T-helper 17 cell (primary cell): ENCODE results near the gene ACSL3. TPM values are rescaled to one million over a fixed set of nuclear protein-coding genes. Genes with fewer than 3 reads are reported as not detected.
"Not testable (repeated sequence)": the region's sequence is repeated elsewhere in the genome, so short reads cannot be mapped to it uniquely, and the experiment has no call there.

Source experiments
- ATAC-seq: fragments of 150-1000 bp; cut with Tn5 transposase; 2 replicates; pipeline ENCODE4 v1.10.0; 2021; ENCODE audit warnings: mild to moderate bottlenecking, moderate library complexity
- DNase-seq, 3 donors: peaks; one replicate each; pipeline versions ENCODE4 v3.0.0 to v3.0.0-alpha.2; 2020 to 2021
- H3K9me3 ChIP-seq: one replicate; pipeline ENCODE4 v1.7.0; 2013; ENCODE audit warnings: low read length, mild to moderate bottlenecking; ENCODE audit not compliant: control insufficient read depth, poor library complexity, severe bottlenecking
- H3K27ac Mint-ChIP-seq: one replicate; pipeline ENCODE4 v1.8.0; 2022; ENCODE audit warnings: mild to moderate bottlenecking, moderate library complexity, mixed read lengths
- H3K27me3 Mint-ChIP-seq: one replicate; pipeline ENCODE4 v1.8.0; 2022; ENCODE audit warnings: mixed read lengths
- H3K36me3 Mint-ChIP-seq: one replicate; pipeline ENCODE4 v1.8.0; 2022; ENCODE audit warnings: low read depth, mixed read lengths
- H3K4me1 Mint-ChIP-seq: one replicate; pipeline ENCODE4 v1.8.0; 2022; ENCODE audit warnings: mild to moderate bottlenecking, mixed read lengths
- H3K4me3 Mint-ChIP-seq: one replicate; pipeline ENCODE4 v1.8.0; 2022; ENCODE audit warnings: mild to moderate bottlenecking, moderate library complexity, mixed read lengths
- total RNA-seq, 4 donors: library from RNA in 2 of 4; stranded (reverse) in 2 of 4; gene quantifications; one replicate each; pipeline ENCODE4 v1.2.3 and lab custom pipeline; 2022 to 2026

Gene ACSL3
- total RNA-seq, 2 donors from 2014 or later = 56.2 to 65.7 TPM

DNA sequence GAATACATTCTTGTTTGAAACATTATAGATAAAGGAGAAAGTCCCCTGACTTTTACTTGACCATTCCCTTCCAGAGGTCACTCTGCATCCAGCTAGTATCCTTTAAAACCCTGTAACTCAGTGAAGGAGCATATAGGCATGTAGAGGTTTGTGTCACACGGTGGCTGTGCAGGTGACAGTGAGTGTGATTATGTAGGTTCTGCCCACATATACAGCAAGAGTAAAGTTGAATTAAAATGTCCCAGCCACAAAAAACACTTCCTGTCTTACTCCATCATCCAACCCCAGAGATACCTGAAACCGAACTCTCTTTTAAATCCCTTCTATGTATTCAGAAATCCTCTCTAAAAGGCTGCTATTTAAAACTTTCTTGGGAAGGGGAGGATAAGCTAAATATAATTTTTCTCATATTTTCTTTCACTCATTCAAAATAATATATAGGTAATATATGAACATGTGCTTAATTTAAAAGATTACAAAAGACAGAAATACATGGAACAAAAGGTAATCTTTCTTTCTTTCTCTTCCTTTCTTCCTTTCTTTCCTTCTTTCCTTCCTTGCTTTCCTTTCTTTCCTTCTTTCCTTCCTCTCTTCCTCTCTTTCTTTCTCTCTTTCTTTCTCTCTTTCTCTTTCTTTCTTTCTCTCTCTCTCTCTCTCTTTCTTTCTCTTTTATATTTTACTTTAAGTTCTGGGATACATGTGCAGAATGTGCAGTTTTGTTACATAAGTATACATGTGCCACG, 20.6 kb upstream of the ACSL3 start:
- ATAC-seq = no peak
- peaks cover 50% of the 10 kb centered on the region for H3K27me3 Mint-ChIP-seq

DNA sequence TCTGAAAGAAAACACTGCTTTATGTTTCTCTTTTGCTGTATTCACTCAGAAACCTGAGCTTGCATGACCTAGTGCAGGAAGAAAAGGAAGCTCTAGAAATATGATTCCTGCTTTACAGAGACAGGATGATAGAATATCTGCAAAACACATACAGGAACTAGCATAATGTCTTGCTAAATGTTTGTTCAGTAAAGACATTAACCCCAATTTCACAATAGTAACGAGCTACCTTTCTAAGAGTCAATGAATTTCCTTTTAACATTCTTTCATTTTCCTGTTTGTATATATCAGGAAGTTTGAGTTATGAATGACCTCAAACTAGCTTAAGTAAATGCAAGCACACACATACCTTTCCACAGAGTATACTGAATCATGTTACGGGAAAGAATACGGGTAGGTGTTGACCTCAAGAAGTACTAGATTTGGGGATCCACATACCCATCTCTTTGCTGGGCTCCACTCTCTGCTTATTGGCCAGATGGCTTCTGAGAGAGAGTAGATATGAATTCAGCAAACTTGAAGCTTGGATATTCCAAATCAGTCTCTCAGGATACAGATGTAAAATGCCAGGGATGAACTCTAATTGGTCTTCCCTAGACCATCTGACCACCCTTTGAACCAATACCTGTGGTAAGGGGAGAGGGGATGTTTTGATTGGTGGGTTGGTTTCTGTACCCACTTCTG, 18.2 kb upstream of the ACSL3 start:
- DNase-seq (no peak), ATAC-seq (no peak)
- Mint-ChIP-seq H3K27me3 (peaks cover 48% of the 10 kb centered on the region), H3K4me3 (no peak overlapping the region), H3K4me1 (peaks cover 3% of the 10 kb centered on the region), H3K27ac (no peak overlapping the region), H3K36me3 (peaks cover 5% of the 10 kb centered on the region)
- no peaks in the 10 kb centered on the region for H3K9me3 ChIP-seq

More for the DNA sequence above, 20.6 kb upstream of the ACSL3 start:
- no peaks in the 10 kb centered on the region for H3K9me3 ChIP-seq
- H3K4me3 Mint-ChIP-seq = no peak overlapping the region
- H3K27ac Mint-ChIP-seq = no peak overlapping the region
- H3K36me3 Mint-ChIP-seq = peaks cover 6% of the 10 kb centered on the region
- H3K4me1 Mint-ChIP-seq = peaks cover 3% of the 10 kb centered on the region
- no peak for DNase-seq

DNA sequence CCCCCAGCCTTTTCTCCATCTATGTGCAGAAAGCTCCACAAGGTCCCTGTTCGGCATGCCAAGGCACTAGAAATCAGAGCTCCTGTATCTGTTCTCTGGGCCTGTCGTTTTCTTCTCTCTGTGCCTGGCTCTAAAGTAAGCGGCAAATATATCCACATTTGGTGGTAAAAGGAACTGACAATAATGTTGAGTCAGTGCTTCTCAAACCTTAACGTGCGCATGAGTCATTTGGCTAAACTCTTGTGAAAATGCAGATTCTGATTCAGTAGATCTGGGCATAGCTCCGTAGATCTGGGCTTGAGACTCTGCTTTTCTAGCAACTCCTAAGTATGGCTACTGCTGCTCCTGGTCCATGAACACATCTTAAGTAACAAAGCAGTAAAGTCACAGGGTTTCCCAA, 16.5 kb upstream of the ACSL3 start:
- Mint-ChIP-seq H3K27ac (no peak overlapping the region), H3K4me3 (no peak overlapping the region), H3K36me3 (peaks cover 2% of the 10 kb centered on the region), H3K4me1 (peaks cover 3% of the 10 kb centered on the region), H3K27me3 (peaks cover 49% of the 10 kb centered on the region)
- no peak for ATAC-seq
- no peak for DNase-seq
- no peaks in the 10 kb centered on the region for H3K9me3 ChIP-seq

DNA sequence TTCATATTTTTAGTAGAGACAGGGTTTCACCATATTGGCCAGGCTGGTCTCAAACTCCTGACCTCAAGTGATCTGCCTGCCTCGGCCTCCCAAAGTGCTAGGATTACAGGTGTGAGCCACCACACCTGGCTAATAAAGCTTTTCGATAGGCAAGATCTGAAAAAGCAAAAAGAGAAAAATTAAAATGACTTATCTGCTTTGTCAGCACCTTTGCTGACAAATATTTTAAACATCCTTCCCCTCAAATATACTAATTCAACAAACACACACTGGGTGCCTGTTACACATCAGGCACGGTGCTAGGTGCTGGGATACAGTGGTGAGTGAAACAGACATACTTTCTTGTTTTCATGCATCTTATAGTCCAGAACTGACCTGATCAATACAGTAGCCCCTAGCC, 15.5 kb upstream of the ACSL3 start:
- not testable (repeated sequence) for DNase-seq, H3K4me1 Mint-ChIP-seq, ATAC-seq, H3K36me3 Mint-ChIP-seq, H3K4me3 Mint-ChIP-seq, H3K27ac Mint-ChIP-seq, H3K9me3 ChIP-seq
- peaks cover 49% of the 10 kb centered on the region for H3K27me3 Mint-ChIP-seq

DNA sequence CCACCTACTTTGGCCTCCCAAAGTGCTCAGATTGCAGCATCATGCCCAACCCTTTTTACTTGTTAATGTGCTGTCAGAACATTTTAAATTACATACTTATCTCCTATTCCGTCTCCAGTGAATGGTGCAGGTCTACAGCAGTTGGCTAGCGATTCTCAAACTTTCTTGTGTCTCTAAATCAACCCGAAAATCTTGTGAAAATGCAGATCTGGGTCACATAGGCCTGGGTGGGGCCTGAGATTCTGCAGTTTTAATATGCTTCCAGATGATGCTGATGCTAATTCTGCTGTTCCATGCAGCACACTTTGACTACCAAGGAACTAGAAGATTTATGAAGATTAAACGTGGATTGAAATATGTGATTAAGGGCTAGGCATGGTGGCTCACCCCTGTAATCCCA, 14.8 kb upstream of the ACSL3 start:
- DNase-seq (no peak), ATAC-seq (no peak)
- no peaks in the 10 kb centered on the region for H3K4me1 Mint-ChIP-seq
- no peaks in the 10 kb centered on the region for H3K9me3 ChIP-seq
- peaks cover 45% of the 10 kb centered on the region for H3K27me3 Mint-ChIP-seq
- H3K4me3 Mint-ChIP-seq = no peak overlapping the region
- H3K36me3 Mint-ChIP-seq = peaks cover 2% of the 10 kb centered on the region
- no peak overlapping the region for H3K27ac Mint-ChIP-seq

DNA sequence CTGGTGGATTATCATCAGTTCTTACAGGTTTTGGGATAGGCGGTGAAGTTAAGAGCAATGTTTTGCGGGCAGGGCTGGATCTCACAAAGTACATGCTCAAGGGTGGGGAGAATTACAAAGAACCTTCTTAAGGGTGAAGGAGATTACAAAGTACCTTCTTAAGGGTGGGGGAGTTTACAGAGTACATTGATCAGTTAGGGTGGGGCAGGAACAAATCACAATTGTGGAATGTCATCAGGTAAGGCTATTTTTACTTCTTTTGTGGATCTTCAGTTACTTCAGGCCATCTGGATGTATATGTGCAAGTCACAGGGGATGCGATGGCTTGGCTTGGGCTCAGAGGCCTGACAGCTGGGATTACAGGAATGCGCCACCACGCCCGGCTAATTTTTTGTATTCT, 12.8 kb upstream of the ACSL3 start:
- not testable (repeated sequence) for H3K4me3 Mint-ChIP-seq, H3K4me1 Mint-ChIP-seq, DNase-seq, ATAC-seq, H3K27ac Mint-ChIP-seq, H3K36me3 Mint-ChIP-seq, H3K9me3 ChIP-seq
- H3K27me3 Mint-ChIP-seq = peaks cover 41% of the 10 kb centered on the region

DNA sequence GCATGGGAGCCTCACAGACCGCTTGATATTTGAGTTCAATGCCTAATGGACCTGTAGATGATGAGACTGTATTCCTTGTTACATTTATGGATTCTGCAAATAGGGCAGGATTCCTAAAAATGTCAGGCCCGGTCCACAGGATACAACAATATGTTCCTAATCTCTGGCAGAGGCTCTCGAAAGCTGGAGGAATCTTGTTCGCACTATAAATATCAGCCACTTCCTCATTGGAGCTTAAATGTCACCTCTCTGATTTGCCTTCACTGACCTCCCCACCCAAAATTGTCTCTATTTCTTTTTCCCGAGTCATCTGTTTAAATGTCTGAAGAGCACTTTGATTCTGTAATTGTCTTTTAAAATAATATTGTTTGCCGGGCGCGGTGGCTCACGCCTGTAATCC, 12.0 kb upstream of the ACSL3 start:
- Mint-ChIP-seq H3K27ac (no peak overlapping the region), H3K27me3 (peaks cover 35% of the 10 kb centered on the region), H3K4me1 (no peaks in the 10 kb centered on the region), H3K4me3 (no peak overlapping the region), H3K36me3 (peaks cover 2% of the 10 kb centered on the region)
- no peaks in the 10 kb centered on the region for H3K9me3 ChIP-seq
- no peak for ATAC-seq
- DNase-seq = no peak

DNA sequence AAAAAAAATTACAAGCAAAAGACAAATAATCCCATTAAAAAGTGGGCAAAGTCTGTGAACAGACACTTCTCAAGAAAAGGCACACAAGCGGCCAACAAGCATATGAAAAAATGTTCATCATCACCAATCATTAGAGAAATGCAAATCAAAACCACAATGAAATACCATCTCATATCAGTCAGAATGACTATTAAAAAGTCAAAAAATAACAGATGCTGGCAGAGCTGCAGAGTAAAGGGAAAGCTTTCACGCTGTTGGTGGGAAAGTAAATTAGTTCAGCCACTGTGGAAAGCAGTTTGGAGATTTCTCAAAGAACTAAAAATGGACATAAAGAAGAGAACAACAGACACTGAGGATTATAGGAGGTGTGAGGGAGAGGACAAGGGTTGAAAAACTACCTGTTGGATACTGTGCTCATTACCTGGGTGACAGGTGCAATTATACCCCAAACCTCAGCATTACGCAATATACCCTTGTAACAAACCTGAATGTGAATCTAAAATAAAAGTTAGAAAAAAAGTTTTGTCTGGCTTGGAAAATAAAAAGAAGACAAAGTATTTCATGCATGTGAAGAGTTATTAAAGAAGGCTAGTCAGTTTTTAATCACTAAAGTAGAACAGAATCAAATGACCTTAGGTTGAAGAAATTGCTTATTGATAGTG, 8.7 kb upstream of the ACSL3 start:
- no peaks in the 10 kb centered on the region for H3K36me3 Mint-ChIP-seq
- no peak overlapping the region for H3K4me3 Mint-ChIP-seq
- no peak overlapping the region for H3K27ac Mint-ChIP-seq
- DNase-seq = no peak
- peaks cover 2% of the 10 kb centered on the region for H3K4me1 Mint-ChIP-seq
- H3K27me3 Mint-ChIP-seq = peaks cover 17% of the 10 kb centered on the region
- ATAC-seq = no peak
- H3K9me3 ChIP-seq = no peaks in the 10 kb centered on the region

DNA sequence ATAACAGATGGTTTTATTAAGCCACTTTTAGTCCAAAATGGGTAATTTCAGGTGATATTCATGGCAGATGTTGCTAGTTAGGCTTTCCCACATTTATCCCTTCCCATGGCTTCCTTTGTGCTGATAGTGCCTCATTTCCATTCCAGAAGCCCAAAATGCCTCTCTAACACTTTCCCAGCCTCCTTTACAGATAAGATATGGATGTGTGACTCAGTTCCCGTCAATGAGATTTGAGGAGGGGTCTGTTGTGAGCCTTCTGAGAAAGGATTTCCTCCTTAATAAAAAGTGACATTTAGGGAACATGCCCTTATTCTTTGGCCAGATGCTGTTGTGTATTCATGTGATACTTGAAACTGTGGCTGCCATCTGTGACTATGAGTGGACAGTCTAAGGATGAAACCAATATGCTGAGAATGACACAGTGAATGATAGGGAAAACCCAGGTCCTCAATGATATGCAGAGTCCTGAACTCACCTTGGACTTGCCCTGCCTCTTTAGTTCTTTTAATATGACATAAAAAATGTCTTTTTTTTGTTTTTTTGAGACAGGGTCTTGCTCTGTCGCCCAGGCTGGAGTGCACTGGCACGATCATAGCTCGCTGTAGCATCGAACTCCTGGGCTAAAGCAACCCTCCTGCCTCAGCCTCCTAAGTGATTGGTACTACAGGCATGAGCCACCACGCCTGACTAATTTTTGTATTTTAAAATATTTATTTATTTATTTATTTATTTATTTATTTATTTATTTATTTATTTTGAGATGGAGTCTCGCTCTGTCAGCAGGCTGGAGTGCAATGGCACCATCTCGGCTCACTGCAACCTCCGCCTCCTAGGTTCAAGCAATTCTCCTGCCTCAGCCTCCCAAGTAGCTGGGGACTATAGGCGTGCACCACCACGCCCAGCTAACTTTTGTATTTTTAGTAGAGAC, 5.8 kb upstream of the ACSL3 start:
- no peaks in the 10 kb centered on the region for H3K9me3 ChIP-seq
- ATAC-seq (no peak), DNase-seq (no peak)
- H3K36me3 Mint-ChIP-seq = no peaks in the 10 kb centered on the region
- H3K27me3 Mint-ChIP-seq = peaks cover 8% of the 10 kb centered on the region
- H3K4me3 Mint-ChIP-seq = no peak overlapping the region
- no peak overlapping the region for H3K27ac Mint-ChIP-seq
- peaks cover 4% of the 10 kb centered on the region for H3K4me1 Mint-ChIP-seq

DNA sequence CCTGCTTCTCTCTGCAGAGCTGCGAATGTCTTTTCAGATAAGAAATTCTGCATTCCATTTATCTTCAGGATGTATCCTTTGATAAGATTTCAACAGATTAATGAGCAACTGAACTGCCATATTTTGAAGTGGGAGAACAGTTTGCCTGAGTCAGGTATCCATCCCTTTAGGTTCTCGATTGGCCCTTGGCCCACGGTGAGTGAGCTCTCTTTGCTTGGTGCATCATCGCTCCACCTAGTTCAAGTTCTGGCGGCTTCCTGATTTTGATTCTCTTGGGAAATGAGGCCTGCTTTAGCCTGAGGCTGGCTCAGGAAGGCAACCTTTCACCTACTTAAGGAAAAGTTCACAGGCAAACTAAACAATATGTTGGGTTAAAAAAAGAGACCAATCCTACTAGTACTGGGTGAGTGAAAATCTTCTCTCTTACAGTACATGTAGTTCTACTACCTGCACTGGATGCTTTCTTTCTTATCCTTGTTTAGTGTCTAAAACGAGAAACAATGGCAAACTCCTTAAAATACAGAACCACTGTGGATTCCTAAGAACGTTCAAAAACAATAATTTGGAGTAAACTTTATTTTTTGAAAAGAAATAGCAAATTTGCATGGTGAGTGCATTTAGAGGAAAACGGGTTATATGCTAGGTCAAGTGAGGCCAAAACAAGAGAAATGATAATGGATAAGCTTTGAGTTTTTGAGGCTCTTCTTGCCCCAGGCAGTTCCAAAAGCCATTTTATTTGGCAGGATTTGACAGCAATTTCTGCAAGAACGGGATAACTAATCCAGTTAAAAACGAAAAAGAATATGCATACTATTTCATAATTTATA, 837 bp upstream of the ACSL3 start:
- no peaks in the 10 kb centered on the region for H3K9me3 ChIP-seq
- H3K27me3 Mint-ChIP-seq = peaks cover 8% of the 10 kb centered on the region
- H3K4me3 Mint-ChIP-seq = peak overlapping the region; percentile 88
- DNase-seq = no peak
- ATAC-seq = no peak
- H3K36me3 Mint-ChIP-seq = no peaks in the 10 kb centered on the region
- no peak overlapping the region for H3K27ac Mint-ChIP-seq
- peaks cover 11% of the 10 kb centered on the region for H3K4me1 Mint-ChIP-seq

DNA sequence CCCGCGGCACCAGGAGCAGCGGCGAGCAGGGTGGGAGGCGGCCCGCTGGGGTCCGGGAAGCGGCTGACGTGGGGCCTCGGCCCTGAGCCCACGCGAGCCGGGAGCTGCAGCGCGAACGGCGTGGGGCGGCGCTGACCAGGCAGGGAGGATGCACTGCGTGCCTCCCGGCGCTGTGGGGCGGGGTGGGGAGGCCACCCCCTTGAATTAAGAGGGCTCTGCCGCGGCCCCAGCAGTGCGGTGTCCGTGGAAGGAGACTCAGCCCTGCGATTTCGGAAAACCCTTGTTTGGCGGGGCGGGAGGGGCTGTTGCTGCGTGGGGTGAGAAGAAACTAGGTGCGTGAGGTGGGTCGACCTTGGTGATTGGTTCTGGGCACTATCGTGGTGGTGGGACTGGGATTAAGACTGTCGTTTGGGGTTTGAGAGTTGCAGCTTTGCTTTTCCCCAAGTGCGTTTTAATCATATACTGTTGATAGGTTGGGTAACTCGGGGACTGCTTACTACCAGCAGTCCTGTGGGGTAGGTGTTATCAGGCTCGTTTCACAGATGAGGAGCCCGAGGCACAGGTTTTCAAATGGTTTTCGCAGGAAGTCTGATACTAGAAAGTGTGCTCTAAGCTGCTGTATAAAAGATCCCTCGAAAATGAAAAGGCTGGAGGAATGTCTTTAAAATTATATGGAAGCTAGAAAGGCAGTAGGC, 722 bp downstream of the ACSL3 start:
- ATAC-seq (no peak), DNase-seq (peak in 2 of 3 donors; percentile 24 to 25)
- Mint-ChIP-seq H3K4me1 (peaks cover 15% of the 10 kb centered on the region), H3K27me3 (peaks cover 8% of the 10 kb centered on the region), H3K36me3 (no peaks in the 10 kb centered on the region), H3K27ac (peak overlapping the region; percentile 92), H3K4me3 (no peak overlapping the region)
- H3K9me3 ChIP-seq = no peaks in the 10 kb centered on the region
